GM12873 (cell line): ENCODE measurements around the gene ZNF714.

ENCODE experiments used
- CTCF ChIP-seq: IDR thresholded peaks from 2 replicates; pipeline ENCODE4 v1.5.1; 2012; ENCODE audit warnings: low read depth, mild to moderate bottlenecking, moderate library complexity, low read length, control low read depth; ENCODE audit not compliant: insufficient read depth; ENCODE audit errors: missing control alignments

Gene ZNF714

GRCh38 chr19:21133633-21134032 lies 51.6 kb downstream of the ZNF714 start:
- no peak for TF ChIP-seq CTCF

- TF ChIP-seq CTCF: no peak
These were observed 52.9 kb downstream of the ZNF714 start for GRCh38 chr19:21134934-21135366.

GRCh38 chr19:21135433-21135832 lies 53.4 kb downstream of the ZNF714 start:
- no peak for TF ChIP-seq CTCF

GRCh38 chr19:21138130-21138529 lies 56.1 kb downstream of the ZNF714 start:
- no peak for TF ChIP-seq CTCF

GRCh38 chr19:21141787-21142464 lies 59.9 kb downstream of the ZNF714 start, which contains the start of gene ZNF431:
Gene ZNF431, plus strand, starts transcription at chr19:21142040. Its CDS starts 144 bp downstream, at chr19:21142184.
- TF ChIP-seq CTCF: no peak

GRCh38 chr19:21143428-21143827 lies 61.4 kb downstream of the ZNF714 start:
- TF ChIP-seq CTCF: no peak

- no peak for TF ChIP-seq CTCF
These were observed 61.9 kb downstream of the ZNF714 start for GRCh38 chr19:21143854-21144253.
